LNCAP (cell line): Measurements from ENCODE around the gene RPL7L1.

Source experiments
- TF ChIP-seq, protein P1 (sequence below): fragments of 450-650 bp; IDR thresholded peaks from 2 replicates; pipeline ENCODE4 v1.5.1; 2017; ENCODE audit warnings: mild to moderate bottlenecking

Gene RPL7L1

DNA sequence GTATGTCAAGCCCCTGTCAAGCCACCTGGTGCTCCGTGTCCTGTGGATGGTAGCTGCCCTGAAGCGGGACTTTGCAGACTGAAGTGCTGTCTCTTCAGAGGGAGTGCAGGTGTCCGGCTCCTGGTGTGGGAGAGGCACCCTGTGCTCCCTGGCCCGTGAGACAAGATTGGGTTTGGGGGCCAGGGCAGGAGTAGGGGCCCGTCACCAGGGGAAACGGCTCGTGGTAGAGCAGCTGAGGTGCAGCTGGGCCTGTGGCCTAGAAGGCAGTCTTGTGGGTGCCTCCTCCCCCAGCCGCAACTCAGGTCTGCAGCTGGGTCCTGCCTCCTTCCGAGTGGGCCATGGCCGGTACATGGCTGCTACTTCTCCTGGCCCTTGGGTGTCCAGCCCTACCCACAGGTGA, 36.3 kb downstream of the RPL7L1 start, which contains the start of gene PTCRA:
Gene PTCRA, plus strand, starts transcription at position 322 of the 400 bp plus-strand sequence. Its CDS starts 17 bp downstream, at position 339.
- TF ChIP-seq, protein P1, sequence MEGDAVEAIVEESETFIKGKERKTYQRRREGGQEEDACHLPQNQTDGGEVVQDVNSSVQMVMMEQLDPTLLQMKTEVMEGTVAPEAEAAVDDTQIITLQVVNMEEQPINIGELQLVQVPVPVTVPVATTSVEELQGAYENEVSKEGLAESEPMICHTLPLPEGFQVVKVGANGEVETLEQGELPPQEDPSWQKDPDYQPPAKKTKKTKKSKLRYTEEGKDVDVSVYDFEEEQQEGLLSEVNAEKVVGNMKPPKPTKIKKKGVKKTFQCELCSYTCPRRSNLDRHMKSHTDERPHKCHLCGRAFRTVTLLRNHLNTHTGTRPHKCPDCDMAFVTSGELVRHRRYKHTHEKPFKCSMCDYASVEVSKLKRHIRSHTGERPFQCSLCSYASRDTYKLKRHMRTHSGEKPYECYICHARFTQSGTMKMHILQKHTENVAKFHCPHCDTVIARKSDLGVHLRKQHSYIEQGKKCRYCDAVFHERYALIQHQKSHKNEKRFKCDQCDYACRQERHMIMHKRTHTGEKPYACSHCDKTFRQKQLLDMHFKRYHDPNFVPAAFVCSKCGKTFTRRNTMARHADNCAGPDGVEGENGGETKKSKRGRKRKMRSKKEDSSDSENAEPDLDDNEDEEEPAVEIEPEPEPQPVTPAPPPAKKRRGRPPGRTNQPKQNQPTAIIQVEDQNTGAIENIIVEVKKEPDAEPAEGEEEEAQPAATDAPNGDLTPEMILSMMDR, result no peak

DNA sequence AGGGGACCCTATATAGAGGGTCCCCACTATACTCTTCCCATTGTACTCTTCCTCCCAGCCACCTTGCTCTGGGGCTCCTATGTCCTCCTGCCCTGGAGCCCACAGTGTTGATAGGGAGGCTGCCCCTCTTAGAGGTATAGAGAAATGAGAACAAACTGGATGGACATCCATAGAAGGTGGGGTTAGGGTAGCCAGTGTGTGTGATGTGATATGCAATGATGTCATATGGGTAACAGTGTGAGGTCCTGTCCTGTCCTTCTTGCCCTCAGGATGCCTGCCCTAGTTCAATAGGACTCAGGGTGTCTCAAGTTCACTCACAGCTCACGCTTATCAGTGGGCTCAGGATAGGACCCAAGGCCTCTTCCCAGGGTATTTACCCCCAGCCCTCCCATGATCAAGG, 36.9 kb downstream of the RPL7L1 start:
- TF ChIP-seq, protein P1, result no peak

DNA sequence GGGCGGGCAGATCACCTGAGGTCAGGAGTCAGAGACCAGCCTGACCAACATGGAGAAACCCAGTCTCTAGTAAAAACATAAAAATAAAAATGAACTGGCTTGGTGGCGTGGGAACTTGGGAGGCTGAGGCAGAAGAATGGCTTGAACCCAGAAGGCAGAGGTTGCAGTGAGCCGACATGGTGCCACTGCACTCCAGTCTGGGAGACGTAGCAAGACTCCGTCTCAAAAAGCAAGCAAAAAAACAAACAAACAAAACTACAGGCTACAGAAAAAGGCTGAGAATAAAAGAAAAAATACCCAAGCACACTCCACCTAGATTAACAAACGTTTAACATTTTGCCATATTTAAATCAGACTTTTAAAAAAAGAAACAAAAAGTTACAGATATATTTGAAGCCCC, 42.4 kb downstream of the RPL7L1 start:
- TF ChIP-seq, protein P1, result no peak

DNA sequence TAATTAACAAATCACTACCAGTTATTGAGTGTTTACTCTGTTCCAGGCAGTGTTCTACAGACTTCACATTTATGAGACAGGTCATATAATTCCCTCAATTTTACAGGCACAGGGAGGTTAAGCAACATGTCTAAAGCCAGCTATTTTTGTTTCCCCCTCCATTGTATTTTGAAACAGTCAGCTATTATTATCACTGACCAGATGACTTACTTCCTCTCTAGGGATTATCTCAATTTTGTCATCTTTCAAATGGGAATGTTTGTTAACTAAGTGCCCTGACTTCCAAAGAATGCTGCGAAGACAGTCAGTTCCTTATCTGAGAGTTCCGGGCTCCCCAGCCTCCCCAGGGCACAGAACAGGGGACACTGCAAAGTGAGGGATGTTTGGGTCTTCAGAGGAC, 44.2 kb downstream of the RPL7L1 start:
- TF ChIP-seq, protein P1, result no peak

DNA sequence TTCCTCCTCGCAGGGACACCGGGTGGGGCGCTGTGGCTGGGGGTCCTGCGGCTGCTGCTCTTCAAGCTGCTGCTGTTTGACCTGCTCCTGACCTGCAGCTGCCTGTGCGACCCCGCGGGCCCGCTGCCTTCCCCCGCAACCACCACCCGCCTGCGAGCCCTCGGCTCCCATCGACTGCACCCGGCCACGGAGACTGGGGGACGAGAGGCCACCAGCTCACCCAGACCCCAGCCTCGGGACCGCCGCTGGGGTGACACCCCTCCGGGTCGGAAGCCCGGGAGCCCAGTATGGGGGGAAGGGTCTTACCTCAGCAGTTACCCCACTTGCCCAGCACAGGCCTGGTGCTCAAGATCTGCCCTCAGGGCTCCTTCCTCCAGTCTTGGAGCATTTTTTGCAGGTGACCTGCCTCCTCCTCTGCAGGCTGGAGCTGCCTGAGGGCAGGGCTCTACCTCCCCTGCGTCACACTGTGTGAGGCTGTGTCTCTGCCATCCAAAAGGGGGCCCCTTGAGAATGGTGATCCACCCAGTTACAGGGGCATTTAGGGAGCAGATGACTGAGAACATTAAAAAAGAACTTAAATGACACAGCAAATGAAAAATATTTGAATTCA, 45.9 kb downstream of the RPL7L1 start:
- TF ChIP-seq, protein P1, result no peak

DNA sequence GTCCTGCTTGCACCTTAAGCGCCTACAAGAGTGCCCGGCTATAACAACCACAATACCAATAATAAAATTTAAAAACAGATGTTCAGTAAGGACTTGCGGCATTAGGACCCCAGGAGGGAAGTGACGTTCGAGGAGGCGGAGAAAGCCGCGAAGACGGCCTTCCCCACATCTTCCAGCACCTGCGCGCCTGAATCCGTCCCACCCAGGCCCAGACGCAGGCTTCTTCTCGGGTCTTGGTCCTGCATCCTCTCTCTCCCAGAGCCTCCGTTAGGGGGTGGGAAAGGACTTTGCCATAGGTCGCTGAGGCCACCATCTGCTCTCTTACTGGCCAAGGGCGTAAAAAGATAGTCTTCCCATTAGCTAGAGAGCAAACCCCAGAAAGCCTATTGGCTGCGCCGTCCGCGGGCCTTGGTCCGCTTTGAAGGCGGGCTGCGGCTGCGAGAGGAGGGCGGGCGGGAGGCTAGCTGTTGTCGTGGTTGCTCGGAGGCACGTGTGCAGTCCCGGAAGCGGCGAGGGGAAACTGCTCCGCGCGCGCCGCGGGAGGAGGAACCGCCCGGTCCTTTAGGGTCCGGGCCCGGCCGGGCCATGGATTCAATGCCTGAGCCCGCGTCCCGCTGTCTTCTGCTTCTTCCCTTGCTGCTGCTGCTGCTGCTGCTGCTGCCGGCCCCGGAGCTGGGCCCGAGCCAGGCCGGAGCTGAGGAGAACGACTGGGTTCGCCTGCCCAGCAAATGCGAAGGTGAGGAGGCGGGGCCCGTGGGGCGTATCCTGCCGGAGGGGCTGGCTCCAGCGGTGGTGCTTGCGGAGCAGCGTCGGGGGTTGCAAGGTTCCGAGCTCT, 49.8 kb downstream of the RPL7L1 start, which contains the start of gene CNPY3:
Gene CNPY3, plus strand, starts transcription at position 495 of the 835 bp plus-strand sequence. Its CDS starts 91 bp downstream, at position 586.
- TF ChIP-seq, protein P1, result no peak

DNA sequence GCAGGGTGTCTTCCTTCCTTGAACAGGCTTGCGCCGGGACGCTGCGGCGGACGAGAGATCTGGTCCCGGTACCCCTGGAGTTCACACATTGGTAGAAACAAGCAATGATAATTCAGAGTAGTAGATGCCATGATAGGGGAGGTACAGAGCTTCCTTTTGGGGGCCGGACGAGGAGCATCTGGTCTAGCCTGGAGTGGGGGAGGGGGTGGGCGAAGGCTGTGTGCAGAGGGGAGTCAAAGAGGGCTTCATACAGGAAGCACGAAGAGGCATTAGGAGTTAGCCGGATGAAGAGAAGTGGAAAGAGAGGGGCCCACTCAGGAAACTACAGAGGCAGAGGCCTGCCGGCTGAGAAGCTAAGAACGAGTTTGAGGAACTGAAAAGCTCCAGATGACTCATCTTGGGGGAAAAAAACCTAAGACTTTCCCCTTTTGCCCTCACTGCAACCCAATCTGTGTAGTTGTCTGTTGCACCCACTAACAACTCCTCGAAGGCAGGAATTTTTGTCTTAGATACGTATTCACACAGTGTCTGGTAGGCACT, 50.5 kb downstream of the RPL7L1 start:
- TF ChIP-seq, protein P1, result no peak
